HG03159 (cell line): ENCODE results near the gene C1orf116.

Experiments
- ATAC-seq: cut with Tn5 transposase; IDR thresholded peaks from one replicate; pipeline ENCODE4 v1.9.1; 2021; ENCODE audit warnings: mild to moderate bottlenecking, moderate library complexity; ENCODE audit not compliant: unreplicated experiment

C1orf116 gene

DNA sequence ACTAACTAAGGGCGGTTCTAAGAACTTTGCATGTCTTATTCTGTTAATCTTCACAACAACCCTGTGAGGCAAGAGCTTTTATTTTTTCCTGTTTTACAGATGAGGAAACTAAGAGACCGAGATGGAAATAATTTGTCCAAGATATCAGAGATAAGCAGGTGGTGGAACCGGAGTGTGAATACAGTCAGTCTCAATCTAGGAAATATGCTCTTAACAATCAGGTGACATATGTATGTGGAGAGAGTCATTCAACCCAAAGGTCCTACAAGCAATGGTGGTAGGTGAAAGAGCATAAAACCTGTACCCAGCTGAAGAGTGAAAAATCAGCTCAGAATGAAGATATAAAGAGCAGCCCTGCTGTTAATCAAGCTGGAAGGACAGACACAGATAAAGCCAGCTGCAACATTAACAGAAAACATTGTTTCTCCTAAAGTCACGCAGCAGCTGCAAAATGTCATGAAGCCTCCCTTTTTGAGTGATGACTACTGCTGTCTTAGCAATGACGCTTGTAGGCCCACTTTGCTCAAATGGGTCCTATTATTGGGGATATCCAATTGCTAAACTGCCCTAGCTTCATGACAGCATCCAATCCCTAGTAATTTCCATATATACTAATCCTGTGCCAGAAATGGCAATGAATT, 31.8 kb downstream of the C1orf116 start:
- ATAC-seq, result no peak

DNA sequence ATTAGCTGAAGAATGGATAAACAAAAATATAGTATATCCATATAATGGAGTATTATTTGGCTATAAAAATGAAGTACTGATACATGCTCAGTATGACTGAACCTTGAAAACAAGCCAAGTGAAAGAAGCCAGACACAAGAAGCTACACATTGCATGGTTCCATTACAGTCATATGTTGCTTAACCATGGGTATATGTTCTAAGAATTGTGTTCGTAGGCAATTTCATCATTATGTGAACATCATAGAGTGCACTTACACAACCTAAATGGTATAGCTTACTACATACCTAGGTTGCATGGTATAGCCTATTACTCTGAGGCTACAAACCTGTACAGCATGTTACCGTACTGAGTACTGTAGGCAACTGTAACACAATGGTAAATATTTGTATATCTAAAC, 33.7 kb downstream of the C1orf116 start:
- ATAC-seq, result no peak

DNA sequence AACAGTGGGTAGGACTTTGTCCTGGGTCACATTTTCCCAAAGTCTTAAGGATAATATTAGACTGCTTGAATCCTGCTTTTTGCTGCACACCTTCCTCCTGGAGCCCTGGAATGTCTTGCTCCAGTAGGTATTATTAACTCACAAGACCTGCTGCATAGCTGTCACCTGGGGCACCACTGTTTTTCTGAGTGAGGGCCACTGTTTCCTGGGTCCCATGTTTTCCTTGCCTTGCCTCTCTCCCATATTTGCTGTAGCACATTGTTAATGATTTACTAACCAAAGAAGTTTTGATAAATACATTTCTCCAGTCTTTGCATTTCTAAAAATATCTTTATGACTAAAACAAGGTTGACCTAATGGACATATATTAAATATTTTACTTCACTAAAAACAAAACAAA, 39.8 kb downstream of the C1orf116 start:
- no peak for ATAC-seq

DNA sequence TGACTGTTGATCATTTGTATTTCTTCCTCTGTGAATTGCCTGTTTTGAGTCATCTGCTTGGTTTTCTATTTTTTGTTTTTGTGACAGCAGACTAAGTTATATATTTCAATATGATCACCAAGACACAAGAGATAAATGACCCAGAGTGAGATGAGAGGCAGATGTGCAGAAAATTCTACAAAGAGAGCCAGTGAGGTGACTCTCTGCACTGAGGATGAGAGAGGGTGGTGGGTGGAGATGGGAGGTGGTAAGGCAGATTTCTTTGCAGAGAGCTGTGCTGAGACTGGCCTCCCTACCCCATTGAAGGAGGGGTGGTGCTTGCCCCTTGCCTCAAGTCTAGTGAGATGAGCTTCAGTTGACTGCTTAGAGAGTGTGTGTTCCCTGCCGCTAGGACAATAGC, 44.7 kb downstream of the C1orf116 start:
- ATAC-seq, result no peak

DNA sequence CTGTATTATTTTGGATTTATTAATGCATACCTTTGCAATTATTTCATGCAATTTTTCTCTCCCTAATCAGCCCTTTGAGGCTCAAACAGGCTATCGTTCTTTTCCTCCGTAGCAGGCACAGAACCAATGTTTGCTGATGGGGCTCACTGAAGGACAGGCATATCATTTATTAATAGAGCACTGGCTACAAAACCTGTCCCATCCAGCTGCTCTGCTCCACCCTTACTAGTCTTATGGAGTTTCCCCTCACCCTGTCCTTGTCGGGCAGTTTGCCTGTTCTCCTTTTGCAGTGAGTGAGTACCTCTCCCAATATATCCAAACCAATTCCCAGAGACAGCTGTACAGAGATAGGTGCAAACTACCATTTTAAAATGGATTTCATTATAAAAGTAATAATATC, 45.7 kb downstream of the C1orf116 start:
- ATAC-seq, result no peak

DNA sequence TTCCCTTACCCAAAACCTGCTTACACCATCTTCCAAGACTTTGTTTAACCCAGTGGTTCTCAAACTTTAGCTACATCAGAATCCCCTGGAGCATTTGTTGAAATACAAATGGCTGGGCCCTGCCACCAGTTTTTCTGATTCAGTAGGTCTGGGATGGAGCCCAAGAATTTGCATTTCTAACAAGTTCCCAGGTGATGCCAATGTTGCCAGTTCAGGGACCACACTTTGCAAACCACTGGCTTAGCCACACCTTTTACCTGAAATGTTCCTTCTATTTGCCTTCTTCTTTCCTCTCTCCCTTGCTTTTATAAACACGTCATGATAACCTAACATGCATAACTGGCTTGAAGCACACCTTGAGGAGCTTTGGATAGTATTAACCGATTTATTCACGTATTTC, 46.2 kb downstream of the C1orf116 start:
- no peak for ATAC-seq

DNA sequence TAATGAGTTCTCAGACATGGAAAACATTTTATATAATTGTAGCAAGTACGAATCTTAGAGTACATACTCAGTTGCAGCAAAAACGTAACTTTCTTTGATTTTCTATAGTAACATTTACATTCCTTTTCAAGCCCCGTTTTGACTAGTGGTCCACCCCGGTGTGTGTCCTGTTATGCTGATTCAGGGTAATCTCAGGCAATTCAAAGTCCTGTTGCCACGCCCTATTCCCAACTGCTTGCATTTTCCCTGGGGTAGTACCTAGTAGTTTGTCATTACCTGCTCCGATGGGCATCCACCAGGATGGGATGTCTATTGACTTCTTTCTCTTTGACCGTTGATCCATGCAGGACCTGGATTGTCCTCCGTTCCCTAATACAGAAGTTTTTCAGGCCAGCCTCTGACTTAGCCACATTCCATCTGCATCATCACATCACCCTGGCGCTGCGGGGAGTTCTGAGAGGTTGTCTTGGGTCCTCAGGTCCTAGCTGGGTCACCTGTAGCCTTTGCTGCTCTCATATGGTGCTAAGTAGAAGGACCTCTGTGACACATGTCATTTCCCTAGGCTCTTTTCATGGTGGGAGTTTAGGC, 47.3 kb downstream of the C1orf116 start:
- no peak for ATAC-seq

DNA sequence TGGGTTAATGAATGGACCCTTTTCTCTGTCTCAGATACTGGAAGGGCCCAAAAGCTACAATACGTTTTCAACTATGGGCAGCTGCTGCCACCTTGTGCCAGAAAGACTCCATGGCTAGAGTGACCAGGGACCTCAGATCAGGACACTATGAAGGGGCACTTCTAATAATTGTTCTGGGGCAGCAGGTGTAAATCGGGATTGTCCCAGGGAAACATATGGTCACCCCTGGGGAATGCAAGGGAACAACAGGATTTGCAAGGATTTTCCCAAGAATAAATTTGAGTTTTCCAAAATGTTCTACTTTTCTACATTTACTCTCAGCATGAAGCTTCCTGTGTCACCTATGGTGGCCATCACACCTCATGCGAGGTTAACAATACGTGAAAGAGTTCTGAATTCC, 50.3 kb downstream of the C1orf116 start:
- no peak for ATAC-seq

DNA sequence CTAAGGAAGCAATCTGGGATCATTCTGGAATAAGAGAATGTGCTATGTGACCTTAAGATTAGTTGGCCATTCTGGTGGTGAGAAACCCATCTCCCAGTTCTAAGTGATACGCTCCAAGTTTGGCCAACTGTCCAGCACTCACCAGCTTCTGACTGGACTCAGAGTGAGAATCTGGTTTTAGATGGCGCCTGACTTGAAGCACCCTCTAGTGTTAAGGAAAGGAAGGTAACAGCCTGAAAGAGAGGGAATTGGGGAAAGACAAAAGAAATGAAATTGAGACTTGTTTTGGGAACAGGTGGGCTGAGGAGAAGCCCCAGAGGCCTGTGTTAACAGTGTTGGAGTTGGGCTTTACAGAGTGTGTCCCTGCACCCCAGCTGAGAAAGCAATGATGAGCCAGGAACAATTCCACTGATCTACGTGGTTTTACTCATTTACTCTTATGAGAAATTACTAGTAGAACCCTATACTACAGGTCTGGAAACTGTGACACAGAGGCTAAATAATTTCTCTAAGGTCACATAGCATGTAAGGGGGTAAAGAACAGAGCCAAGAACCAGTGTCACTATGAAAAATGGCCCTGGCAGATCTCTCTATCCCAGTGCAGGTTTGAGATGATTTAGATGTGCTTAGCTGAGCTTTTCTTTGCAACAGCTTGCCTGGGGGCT, 53.0 kb downstream of the C1orf116 start:
- ATAC-seq, result no peak

DNA sequence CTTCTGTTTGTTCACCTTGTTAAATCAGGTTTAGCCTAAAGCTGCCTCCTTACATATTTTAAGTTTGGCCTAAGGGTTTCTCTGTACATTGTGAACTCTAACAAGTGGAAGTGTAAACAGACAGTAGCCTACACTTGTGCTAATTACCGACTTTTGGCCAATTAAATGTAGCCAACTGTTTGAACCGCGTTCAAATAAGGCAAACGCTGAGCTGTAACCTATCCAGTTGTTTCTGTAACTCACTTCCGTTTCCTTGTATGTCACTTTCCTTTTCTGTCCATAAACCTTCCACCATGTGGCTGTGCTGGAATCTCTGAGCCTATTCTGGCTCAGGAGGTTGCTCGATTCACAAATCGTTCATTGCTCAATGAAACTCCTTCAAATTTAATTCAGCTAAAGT, 54.3 kb downstream of the C1orf116 start:
- no peak for ATAC-seq

DNA sequence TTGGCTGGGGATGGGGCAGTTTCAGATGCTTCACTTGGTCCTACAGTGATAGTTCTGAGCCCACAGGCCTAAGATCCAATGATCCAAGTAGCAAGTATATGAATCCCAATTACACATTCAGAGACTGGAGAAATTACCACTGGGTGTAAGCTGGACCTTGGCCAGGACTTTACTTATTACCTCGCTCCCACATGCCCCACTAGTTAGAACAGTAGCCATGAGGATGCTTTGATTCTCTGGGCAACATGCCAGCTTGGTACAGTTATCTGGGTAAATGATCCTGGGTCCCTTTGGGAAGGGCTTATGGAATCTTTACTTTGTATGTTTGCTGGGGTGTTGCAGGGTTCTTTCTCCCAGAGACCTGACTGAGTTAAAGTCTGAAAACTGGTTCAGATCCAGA, 57.2 kb downstream of the C1orf116 start:
- ATAC-seq, result no peak

DNA sequence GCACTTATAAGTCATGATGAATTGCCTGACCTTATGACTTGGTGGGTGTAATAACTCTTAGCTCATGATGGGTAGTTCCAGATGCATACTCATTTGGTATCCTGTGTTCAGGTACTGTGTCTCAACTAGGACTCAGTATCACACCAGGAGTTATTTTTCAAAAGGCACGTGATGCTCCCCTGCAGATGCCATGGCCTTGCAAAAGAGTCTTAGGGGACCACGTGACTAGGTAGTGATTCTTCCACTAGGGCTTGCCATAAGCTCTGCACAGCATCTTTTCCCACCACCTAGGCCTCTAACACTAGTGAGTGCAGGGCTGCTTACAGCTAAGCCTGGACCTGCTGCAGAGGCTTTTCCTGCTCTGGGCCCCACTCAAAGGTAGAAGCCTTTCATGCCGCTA, 58.4 kb downstream of the C1orf116 start:
- no peak for ATAC-seq

DNA sequence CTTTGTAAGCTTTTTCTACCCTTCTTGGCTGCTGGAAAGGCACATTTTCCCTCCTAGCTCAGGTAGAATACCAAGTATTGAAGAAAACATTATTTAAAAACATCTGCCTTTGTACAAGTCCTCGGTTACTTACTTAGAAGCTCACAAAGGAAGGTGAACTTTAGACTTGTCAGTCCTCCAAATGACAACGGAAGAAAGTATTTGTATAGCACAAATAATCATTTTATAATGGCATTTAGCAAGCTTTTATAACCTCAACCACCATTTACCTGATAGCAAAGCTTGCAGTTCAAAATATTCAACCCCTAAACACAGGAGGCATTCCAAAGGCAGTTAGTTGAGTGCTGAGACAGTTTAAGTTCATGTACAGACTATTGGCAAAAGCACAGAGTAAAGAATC, 59.8 kb downstream of the C1orf116 start:
- ATAC-seq, result no peak

DNA sequence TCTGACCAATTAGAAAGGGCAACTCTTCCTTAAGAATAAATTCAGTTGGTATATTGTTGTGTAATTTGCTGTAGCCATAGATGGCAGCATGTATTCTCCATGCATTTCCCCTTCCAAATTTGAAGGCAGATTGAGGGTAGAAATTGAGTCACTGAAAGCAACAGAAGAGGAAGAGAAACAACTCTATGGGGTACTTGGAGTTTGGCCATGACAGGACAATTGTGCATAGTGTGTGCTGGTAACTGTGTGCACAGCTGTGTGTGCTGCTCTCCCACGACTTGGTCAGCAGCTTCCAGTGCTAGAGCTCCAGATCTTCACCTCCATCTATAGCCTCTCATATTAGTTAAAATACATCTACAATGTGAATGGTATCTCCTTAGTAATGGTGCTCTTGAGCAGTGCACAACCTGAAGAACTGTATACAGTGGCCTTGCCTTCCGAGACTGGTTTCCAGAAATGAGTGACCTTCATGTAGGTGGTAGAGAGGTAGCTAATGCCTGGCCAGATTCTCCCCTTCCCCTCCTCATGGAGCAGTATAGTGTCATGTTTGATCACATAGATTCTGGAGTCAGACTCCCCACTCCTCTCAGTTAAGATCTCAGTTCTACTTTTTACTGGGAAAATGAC, 61.4 kb downstream of the C1orf116 start:
- ATAC-seq, result peak; percentile 65

DNA sequence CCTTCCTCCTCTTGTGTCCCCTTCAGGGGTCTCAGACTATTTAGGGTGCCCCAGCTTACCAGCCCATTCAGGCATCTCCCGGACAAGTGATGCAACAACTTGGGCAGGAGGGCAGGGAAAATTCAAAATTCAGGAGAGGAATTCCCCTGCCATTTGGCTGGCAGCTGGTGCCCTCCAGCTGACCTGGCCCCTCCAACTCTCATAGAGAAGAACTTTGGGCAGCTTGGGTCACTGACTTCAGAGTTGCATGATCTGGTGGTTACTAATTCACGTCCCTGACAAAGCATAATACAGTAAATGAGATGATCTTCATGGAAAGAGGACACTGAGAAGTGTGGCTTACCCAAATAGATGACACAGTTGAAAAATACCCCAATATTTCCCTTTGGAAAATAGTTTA, 62.1 kb downstream of the C1orf116 start, which contains the start of gene FCAMR:
Gene FCAMR (minus strand): TSS at position 15 of the 400 bp plus-strand sequence. CDS start 335 bp downstream, outside the sequence.
- ATAC-seq, result no peak

DNA sequence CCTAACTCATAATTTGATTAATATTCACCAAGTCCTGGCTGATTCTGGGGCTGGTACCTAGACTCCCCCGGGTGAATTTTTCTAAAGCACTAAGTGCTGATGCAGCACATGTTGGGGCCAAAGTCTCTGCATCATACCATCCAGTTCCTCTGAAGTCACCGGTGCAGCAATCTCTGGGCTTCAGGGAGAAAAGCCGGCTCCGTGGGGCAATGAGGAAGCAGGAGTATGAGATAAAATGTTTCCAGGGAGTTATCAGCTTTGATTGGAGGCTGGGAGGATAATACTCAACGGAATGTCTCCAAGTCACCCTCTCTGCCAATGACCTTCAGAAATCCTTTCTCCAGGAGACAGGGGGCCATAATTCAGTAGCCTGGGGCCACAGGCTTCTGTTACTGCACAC, 63.5 kb downstream of the C1orf116 start:
- ATAC-seq, result no peak
